HL-60 (cell line): ENCODE data around the gene GPRC5B.

Experiments used
- DNase-seq, 2 experiments: peaks; one replicate each; pipeline ENCODE4 v3.0.0-alpha.2; 2010 to 2020; ENCODE audit warnings: low read depth in 1 of 2, low spot score in 1 of 2
- H3K27ac ChIP-seq: fragments of 250-450 bp; sonication (Bioruptor Pico); replicated peaks from 2 replicates; pipeline ENCODE4 v1.5.1; 2020; ENCODE audit warnings: mild to moderate bottlenecking, moderate library complexity
- H3K27me3 ChIP-seq: fragments of 250-450 bp; sonication (Bioruptor Pico); 2 replicates; pipeline ENCODE4 v1.5.1; 2021; ENCODE audit warnings: mild to moderate bottlenecking, moderate library complexity; ENCODE audit not compliant: insufficient read depth, poor library complexity, severe bottlenecking
- H3K4me3 ChIP-seq: replicated peaks from 2 replicates; pipeline ENCODE4 v1.5.1; 2011; ENCODE audit warnings: mild to moderate bottlenecking, control low read depth, low read length; ENCODE audit not compliant: insufficient read depth
- GABPA ChIP-seq: IDR thresholded peaks from 2 replicates; pipeline ENCODE4 v1.6.1; 2012; ENCODE audit warnings: low read depth
- POLR2AphosphoS5 ChIP-seq: IDR thresholded peaks from 2 replicates; pipeline ENCODE4 v1.6.1; 2012; ENCODE audit warnings: low read depth
- SPI1 ChIP-seq: IDR thresholded peaks from 2 replicates; pipeline ENCODE4 v1.6.1; 2012; ENCODE audit warnings: low read depth, mild to moderate bottlenecking, borderline replicate concordance
- TF ChIP-seq, protein P1 (sequence below): IDR thresholded peaks from one replicate; pipeline ENCODE4 v1.5.1; 2011; ENCODE audit warnings: low read length, control low read depth, inconsistent platforms; ENCODE audit not compliant: insufficient read depth
- TF ChIP-seq, protein P2 (sequence below): IDR thresholded peaks from 2 replicates; pipeline ENCODE4 v1.6.1; 2012; ENCODE audit warnings: low read depth; ENCODE audit not compliant: insufficient replicate concordance

GPRC5B gene

DNA sequence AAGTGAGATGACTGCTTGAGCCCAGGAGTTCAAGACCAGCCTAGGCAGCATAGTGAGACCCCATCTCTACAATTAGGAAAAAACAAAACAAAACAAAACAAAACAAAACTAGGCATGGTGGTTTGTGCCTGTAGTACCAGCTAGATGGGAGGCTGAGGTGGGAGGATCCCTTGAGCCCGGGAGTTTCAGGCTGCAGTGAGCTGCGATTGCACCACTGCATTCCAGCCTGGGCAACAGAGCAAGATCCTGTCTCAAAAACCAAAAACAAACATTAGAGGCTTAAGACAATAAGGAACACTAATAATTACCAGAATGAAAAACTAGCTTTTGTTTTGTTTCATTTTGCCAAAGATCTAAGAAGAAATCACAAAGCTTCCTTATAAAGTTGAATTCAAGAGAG is 69.2 kb downstream of the GPRC5B start:
- TF ChIP-seq POLR2AphosphoS5 (no peak), SPI1 (no peak), GABPA (no peak)
- TF ChIP-seq, protein P1, sequence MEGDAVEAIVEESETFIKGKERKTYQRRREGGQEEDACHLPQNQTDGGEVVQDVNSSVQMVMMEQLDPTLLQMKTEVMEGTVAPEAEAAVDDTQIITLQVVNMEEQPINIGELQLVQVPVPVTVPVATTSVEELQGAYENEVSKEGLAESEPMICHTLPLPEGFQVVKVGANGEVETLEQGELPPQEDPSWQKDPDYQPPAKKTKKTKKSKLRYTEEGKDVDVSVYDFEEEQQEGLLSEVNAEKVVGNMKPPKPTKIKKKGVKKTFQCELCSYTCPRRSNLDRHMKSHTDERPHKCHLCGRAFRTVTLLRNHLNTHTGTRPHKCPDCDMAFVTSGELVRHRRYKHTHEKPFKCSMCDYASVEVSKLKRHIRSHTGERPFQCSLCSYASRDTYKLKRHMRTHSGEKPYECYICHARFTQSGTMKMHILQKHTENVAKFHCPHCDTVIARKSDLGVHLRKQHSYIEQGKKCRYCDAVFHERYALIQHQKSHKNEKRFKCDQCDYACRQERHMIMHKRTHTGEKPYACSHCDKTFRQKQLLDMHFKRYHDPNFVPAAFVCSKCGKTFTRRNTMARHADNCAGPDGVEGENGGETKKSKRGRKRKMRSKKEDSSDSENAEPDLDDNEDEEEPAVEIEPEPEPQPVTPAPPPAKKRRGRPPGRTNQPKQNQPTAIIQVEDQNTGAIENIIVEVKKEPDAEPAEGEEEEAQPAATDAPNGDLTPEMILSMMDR = no peak
- TF ChIP-seq, protein P2, sequence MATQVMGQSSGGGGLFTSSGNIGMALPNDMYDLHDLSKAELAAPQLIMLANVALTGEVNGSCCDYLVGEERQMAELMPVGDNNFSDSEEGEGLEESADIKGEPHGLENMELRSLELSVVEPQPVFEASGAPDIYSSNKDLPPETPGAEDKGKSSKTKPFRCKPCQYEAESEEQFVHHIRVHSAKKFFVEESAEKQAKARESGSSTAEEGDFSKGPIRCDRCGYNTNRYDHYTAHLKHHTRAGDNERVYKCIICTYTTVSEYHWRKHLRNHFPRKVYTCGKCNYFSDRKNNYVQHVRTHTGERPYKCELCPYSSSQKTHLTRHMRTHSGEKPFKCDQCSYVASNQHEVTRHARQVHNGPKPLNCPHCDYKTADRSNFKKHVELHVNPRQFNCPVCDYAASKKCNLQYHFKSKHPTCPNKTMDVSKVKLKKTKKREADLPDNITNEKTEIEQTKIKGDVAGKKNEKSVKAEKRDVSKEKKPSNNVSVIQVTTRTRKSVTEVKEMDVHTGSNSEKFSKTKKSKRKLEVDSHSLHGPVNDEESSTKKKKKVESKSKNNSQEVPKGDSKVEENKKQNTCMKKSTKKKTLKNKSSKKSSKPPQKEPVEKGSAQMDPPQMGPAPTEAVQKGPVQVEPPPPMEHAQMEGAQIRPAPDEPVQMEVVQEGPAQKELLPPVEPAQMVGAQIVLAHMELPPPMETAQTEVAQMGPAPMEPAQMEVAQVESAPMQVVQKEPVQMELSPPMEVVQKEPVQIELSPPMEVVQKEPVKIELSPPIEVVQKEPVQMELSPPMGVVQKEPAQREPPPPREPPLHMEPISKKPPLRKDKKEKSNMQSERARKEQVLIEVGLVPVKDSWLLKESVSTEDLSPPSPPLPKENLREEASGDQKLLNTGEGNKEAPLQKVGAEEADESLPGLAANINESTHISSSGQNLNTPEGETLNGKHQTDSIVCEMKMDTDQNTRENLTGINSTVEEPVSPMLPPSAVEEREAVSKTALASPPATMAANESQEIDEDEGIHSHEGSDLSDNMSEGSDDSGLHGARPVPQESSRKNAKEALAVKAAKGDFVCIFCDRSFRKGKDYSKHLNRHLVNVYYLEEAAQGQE = no peak
- Histone ChIP-seq H3K4me3 (no peak overlapping the region), H3K27ac (no peak overlapping the region), H3K27me3 (no peaks in the 10 kb centered on the region)
- DNase-seq = no peak

DNA sequence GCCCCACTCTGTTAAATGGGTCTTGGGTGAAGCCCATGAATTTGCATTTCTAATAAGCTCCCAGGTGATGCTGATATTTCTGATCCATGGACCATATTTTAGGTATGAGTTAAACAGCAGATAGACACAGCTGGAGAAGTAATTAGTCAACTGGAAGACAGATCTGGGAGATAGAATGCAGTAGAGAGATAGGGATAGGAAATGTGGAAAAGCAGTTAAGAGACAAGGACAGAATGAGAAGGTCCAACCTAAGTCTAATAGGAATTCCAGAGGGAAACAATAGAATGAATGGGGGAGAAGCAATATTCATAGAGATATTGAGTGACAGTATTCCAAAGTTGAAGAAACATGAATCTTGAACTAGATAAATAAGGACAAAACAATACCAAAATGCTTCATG is 71.7 kb downstream of the GPRC5B start:
- Histone ChIP-seq H3K27ac (no peak overlapping the region), H3K27me3 (no peaks in the 10 kb centered on the region), H3K4me3 (no peak overlapping the region)
- DNase-seq = no peak
- TF ChIP-seq, protein P2 = no peak
- TF ChIP-seq POLR2AphosphoS5 = no peak
- TF ChIP-seq SPI1 = no peak
- TF ChIP-seq GABPA = no peak
- TF ChIP-seq, protein P1 = no peak

DNA sequence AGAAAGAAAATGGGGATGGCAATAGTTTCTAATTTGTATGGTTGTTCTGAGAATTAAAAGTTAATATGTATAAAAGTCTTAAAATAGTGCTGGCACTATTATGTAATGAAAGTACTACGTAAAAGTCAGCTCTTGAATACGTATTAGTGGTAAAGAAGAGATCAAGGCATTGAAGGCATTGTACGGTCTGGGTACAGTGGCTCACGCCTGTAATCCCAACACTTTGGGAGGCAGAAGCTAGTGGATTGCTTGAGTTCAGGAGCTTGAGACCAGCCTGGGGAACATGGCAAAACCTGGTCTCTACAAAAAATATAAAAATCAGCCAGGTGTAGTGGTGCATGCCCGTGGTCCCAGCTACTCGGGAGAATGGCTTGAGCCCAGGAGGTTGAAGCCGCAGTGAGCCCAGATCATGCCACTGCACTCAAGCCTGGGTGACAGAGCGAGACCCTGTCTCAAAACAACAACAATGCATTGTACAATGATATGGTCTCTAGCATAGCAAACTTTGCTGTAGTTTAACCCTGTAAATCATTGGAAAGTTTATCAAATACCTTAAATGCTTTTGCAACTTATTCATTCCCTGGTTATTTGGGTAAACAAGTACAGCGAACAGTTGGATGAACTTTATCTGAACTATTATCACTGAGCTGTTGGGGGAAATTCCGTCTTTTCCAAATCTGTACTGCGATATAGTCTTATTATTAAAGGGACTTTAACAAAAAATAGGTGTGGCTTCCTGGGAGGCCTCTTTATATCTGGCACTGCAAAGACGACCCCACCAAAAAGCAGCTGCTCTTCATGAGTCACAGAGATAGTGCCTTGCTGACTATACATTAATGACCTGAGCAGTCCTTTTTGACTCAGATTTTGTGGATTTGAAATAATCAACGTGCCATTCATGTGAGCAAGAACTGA is 73.6 kb downstream of the GPRC5B start:
- TF ChIP-seq POLR2AphosphoS5 (no peak), SPI1 (no peak), GABPA (no peak)
- TF ChIP-seq, protein P1 = no peak
- TF ChIP-seq, protein P2 = no peak
- no peak for DNase-seq
- Histone ChIP-seq H3K4me3 (no peak overlapping the region), H3K27me3 (no peaks in the 10 kb centered on the region), H3K27ac (no peak overlapping the region)
